HL-60 (cell line): Measurements from ENCODE around the gene PARP1.
"Not testable (repeated sequence)": the region's sequence is repeated elsewhere in the genome, so short reads cannot be mapped to it uniquely, and the experiment has no call there.

Experiments
- DNase-seq, 2 experiments: peaks; one replicate each; pipeline ENCODE4 v3.0.0-alpha.2; 2010 to 2020; ENCODE audit warnings: low read depth in 1 of 2, low spot score in 1 of 2
- H3K27ac ChIP-seq: fragments of 250-450 bp; sonication (Bioruptor Pico); replicated peaks from 2 replicates; pipeline ENCODE4 v1.5.1; 2020; ENCODE audit warnings: mild to moderate bottlenecking, moderate library complexity
- H3K27me3 ChIP-seq: fragments of 250-450 bp; sonication (Bioruptor Pico); 2 replicates; pipeline ENCODE4 v1.5.1; 2021; ENCODE audit warnings: mild to moderate bottlenecking, moderate library complexity; ENCODE audit not compliant: insufficient read depth, poor library complexity, severe bottlenecking
- H3K4me3 ChIP-seq: replicated peaks from 2 replicates; pipeline ENCODE4 v1.5.1; 2011; ENCODE audit warnings: mild to moderate bottlenecking, control low read depth, low read length; ENCODE audit not compliant: insufficient read depth
- GABPA ChIP-seq: IDR thresholded peaks from 2 replicates; pipeline ENCODE4 v1.6.1; 2012; ENCODE audit warnings: low read depth
- POLR2AphosphoS5 ChIP-seq: IDR thresholded peaks from 2 replicates; pipeline ENCODE4 v1.6.1; 2012; ENCODE audit warnings: low read depth
- REST ChIP-seq: IDR thresholded peaks from 2 replicates; pipeline ENCODE4 v1.6.1; 2012; ENCODE audit warnings: low read depth; ENCODE audit not compliant: insufficient replicate concordance
- SPI1 ChIP-seq: IDR thresholded peaks from 2 replicates; pipeline ENCODE4 v1.6.1; 2012; ENCODE audit warnings: low read depth, mild to moderate bottlenecking, borderline replicate concordance
- TF ChIP-seq, protein P1 (sequence below): IDR thresholded peaks from one replicate; pipeline ENCODE4 v1.5.1; 2011; ENCODE audit warnings: low read length, control low read depth, inconsistent platforms; ENCODE audit not compliant: insufficient read depth

PARP1 gene

DNA sequence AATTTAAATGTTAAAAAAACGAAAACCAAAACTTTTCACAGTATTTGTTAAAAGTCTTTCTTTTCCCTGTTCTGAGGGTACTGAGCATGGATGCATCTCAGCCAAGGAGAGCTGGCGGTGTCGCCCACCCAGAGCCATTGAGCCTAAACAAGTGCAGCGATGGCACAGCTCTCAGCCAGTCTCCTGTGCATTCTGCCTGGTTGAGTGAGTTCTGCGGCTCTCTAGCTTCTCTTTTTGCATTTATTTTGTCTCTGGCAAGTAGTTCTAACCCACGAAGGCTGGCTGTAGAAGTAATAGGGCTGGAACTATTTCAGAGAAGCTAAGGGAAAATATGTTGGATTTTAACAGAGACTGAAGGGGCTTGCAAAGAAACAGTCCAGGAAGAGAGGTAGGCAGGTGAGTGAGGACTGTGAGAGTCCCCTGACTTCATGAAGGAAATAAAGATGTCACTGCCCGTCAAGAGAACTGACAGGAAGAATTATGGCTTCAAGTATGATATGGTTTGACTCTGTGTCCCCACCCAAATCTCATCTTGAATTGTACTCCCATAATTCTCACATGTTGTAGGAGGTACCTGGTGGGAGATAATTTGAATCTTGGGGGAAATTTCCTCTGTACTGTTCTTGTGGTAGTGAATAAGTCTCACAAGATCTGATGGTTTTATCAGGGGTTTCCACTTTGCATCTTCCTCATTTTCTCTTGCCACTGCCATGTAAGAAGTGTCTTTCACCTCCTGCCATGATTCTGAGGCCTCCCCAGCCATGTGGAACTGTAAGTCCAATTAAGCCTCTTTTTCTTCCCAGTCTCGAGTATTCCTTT, 63.2 kb downstream of the PARP1 start:
- DNase-seq, result no peak
- H3K27ac ChIP-seq, result no peak overlapping the region
- TF ChIP-seq REST (no peak), POLR2AphosphoS5 (no peak), GABPA (no peak)
- TF ChIP-seq, protein P1, sequence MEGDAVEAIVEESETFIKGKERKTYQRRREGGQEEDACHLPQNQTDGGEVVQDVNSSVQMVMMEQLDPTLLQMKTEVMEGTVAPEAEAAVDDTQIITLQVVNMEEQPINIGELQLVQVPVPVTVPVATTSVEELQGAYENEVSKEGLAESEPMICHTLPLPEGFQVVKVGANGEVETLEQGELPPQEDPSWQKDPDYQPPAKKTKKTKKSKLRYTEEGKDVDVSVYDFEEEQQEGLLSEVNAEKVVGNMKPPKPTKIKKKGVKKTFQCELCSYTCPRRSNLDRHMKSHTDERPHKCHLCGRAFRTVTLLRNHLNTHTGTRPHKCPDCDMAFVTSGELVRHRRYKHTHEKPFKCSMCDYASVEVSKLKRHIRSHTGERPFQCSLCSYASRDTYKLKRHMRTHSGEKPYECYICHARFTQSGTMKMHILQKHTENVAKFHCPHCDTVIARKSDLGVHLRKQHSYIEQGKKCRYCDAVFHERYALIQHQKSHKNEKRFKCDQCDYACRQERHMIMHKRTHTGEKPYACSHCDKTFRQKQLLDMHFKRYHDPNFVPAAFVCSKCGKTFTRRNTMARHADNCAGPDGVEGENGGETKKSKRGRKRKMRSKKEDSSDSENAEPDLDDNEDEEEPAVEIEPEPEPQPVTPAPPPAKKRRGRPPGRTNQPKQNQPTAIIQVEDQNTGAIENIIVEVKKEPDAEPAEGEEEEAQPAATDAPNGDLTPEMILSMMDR, result no peak
- no peaks in the 10 kb centered on the region for H3K27me3 ChIP-seq
- H3K4me3 ChIP-seq, result no peak overlapping the region

DNA sequence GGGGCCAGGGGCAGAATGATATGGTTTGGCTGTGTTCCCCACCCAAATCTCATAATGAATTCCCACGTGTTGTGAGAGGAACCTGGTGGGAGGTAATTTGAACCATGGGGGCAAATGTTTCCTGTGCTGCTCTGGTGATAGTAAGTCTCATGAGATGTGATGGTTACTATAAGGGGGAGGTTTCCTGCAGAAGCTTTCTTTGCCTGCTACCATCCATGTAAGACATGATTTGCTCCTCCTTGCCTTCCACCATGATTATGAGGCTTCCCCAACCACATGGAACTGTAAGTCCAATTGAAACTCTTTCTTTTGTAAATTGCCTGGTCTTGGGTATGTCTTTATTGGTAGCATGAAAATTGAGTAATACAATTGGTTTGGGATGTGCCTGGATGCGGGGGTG, 65.2 kb downstream of the PARP1 start:
- no peak for DNase-seq
- Histone ChIP-seq H3K4me3 (no peak overlapping the region), H3K27ac (no peak overlapping the region), H3K27me3 (no peaks in the 10 kb centered on the region)
- TF ChIP-seq, protein P1, result no peak
- no peak for TF ChIP-seq GABPA
- TF ChIP-seq POLR2AphosphoS5, result no peak
- TF ChIP-seq REST, result no peak
- no peak for TF ChIP-seq SPI1

- not testable (repeated sequence) for H3K4me3 ChIP-seq, DNase-seq, H3K27me3 ChIP-seq, H3K27ac ChIP-seq
Measured at GRCh38 chr1:226340111-226340510, 67.8 kb downstream of the PARP1 start.

DNA sequence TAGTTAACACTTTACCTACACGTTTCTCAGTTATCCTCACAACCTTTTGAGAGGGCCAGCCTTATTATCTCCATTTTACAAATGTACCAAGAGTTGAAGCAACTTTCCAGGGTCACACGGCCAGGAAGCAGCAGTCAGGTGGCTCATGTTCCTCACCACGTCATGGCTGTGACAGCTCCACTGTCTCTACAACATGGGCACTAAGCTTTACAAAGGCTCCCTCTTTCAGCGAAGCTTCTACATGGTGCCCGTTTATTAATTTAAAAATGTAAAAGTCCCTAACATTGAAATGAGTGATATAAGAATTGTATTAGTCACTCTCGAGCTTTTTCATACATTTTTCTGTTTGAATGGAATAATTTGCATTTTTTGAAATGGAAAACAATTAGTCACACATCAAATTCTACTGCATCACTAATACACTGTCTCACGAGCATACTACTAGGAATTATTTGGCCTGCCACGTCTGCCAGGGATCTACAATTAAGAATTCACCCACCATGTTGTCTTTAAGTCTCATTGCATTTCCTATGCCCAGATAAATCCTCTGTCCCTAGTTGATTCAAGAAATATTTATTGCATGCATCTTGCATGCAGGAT, 70.5 kb downstream of the PARP1 start:
- no peak for DNase-seq
- no peaks in the 10 kb centered on the region for H3K27me3 ChIP-seq
- H3K4me3 ChIP-seq, result no peak overlapping the region
- TF ChIP-seq REST, result no peak
- TF ChIP-seq, protein P1, result no peak
- no peak for TF ChIP-seq POLR2AphosphoS5
- no peak for TF ChIP-seq GABPA
- TF ChIP-seq SPI1, result no peak
- H3K27ac ChIP-seq, result no peak overlapping the region
